PFSK-1 (cell line): ENCODE measurements around the gene MAST4.

ENCODE experiments used
- FOXP2 ChIP-seq: optimal IDR thresholded peaks from 2 replicates; pipeline ENCODE3; 2011; ENCODE audit warnings: borderline replicate concordance, control low read depth, inconsistent platforms; ENCODE audit not compliant: insufficient read depth; ENCODE audit errors: extremely low read length, extremely low read depth
- POLR2AphosphoS5 ChIP-seq: IDR thresholded peaks from 2 replicates; pipeline ENCODE4 v1.6.1; 2012; ENCODE audit warnings: low read depth, mild to moderate bottlenecking, control low read depth, low read length, moderate library complexity
- SIN3A ChIP-seq: IDR thresholded peaks from 2 replicates; pipeline ENCODE4 v1.6.1; 2012; ENCODE audit warnings: mild to moderate bottlenecking, low read length, moderate library complexity, borderline replicate concordance; ENCODE audit not compliant: insufficient read depth
- TAF1 ChIP-seq: IDR thresholded peaks from 2 replicates; pipeline ENCODE4 v1.6.1; 2012; ENCODE audit warnings: low read length, control low read depth, borderline replicate concordance; ENCODE audit not compliant: insufficient read depth
- TF ChIP-seq, protein P1 (sequence below), 2 experiments: IDR thresholded peaks; 2 replicates each; pipeline versions ENCODE4 v1.6.1 to v1.8.0; 2011 to 2012; ENCODE audit warnings: low read depth in 2 of 2, low read length in 2 of 2, control low read depth in 1 of 2, inconsistent platforms in 1 of 2, mild to moderate bottlenecking in 1 of 2, moderate library complexity in 1 of 2; ENCODE audit not compliant: insufficient read depth in 1 of 2

Gene MAST4

DNA sequence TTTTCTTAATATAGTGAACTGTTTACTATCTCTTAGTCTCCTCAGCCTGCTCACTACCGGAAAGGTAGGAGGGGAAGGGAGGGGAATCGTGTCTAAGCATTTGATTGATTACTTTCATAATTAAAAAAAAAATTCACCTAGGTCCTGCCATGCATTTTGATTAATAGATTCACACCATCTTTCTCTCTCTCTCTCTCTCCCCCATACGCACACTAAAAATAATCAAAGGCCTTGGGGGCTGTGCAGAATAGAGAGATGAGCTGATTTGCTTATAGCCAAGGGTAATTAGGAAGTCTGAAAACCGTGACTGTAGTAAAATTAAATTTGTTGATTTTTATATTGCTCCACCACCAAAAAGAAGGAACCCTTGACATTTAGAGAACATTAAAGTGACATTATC lies 550.8 kb downstream of the MAST4 start:
- no peak for TF ChIP-seq SIN3A

DNA sequence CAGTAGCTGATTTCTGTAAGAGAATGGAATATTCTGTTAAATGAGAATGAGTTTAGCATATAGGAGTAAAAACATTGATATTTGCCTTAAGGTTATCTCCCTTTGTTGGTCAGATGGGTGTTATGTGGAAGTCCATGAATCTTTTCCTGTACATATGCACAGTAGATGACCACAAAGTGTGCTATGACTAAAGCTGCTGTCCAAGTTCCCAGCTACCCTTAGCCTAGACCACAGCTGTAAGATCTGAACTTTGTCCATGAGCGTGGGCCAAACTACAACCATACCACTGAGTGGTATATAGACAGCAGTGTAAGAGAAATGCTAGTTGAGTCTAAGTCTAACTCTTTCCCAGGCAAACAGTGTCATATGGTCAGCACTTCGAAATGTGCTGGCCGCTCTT lies 551.6 kb downstream of the MAST4 start:
- TF ChIP-seq TAF1 = no peak
- no peak for TF ChIP-seq POLR2AphosphoS5
- no peak for TF ChIP-seq SIN3A
- no peak for TF ChIP-seq FOXP2
- TF ChIP-seq, protein P1, sequence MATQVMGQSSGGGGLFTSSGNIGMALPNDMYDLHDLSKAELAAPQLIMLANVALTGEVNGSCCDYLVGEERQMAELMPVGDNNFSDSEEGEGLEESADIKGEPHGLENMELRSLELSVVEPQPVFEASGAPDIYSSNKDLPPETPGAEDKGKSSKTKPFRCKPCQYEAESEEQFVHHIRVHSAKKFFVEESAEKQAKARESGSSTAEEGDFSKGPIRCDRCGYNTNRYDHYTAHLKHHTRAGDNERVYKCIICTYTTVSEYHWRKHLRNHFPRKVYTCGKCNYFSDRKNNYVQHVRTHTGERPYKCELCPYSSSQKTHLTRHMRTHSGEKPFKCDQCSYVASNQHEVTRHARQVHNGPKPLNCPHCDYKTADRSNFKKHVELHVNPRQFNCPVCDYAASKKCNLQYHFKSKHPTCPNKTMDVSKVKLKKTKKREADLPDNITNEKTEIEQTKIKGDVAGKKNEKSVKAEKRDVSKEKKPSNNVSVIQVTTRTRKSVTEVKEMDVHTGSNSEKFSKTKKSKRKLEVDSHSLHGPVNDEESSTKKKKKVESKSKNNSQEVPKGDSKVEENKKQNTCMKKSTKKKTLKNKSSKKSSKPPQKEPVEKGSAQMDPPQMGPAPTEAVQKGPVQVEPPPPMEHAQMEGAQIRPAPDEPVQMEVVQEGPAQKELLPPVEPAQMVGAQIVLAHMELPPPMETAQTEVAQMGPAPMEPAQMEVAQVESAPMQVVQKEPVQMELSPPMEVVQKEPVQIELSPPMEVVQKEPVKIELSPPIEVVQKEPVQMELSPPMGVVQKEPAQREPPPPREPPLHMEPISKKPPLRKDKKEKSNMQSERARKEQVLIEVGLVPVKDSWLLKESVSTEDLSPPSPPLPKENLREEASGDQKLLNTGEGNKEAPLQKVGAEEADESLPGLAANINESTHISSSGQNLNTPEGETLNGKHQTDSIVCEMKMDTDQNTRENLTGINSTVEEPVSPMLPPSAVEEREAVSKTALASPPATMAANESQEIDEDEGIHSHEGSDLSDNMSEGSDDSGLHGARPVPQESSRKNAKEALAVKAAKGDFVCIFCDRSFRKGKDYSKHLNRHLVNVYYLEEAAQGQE (IDR thresholded peaks at IDR 0.05; ENCODE audit: insufficient read depth in 1 of 2, low read depth in 2 of 2, low read length in 2 of 2) = no peak

DNA sequence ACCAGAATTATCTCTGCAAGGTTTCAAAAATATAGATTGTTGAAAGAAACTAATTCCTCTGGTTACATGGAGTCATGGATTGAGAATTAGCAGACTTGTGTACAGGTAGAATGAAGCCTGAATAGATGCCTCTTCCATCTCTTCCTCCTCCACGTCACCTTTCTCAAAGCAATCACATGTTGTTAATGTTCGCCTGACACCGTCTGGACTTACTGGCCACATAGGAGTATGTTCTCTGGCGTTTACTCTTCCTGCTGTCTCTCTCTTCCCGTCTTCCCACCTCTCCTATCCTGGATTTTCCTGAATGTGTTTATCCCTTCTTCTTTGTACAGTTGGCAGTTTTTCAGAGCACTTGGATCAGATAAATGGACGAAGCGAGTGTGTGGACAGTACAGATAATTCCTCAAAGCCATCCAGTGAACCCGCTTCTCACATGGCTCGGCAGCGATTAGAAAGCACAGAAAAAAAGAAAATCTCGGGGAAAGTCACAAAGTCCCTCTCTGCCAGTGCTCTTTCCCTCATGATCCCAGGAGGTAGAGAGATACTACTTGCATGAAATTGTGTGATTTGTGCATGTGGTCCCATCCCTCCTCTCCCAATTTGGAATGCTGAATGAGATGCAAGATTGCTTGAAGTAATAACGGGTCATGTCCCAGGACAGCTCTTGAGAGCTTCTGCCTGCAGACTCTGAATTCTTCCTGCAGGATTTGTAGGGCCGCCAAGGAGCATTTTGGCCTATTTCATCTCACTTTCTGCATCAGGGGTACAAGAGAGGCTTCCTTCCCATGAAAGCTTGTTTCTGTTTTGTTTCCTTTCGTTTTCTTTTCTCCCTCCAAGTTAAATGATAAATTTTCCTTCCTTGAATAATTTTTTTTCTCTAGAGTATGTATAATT lies 553.1 kb downstream of the MAST4 start:
- no peak for TF ChIP-seq POLR2AphosphoS5
- TF ChIP-seq, protein P1 (IDR thresholded peaks at IDR 0.05; ENCODE audit: insufficient read depth in 1 of 2, low read depth in 2 of 2, low read length in 2 of 2) = no peak
- TF ChIP-seq TAF1 = no peak

DNA sequence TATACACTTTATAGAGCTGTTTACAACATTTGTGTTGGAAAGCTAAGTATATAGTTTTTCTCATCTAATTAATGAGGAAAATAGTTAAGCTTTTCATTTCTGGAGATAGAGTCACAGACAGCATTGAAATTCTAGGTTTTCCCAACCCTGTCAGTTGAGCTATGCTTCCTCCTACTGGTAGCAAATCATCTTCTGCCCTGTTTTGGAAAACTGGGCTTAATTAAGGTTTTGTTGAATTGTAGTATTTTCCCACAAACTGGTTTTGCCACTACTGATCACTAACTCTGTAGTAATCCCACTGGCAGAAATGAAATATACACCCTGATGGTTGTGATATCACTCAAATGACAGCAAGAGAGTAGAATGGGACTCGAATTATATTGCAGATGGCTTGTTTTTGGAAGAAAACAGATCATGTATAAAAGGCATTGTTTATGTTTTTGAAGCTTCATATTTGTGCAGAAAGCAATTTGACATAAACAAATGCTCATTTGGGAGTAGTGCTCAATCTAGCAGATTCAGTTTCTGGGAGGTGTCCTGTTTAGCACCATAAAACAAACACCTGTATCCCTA lies 553.8 kb downstream of the MAST4 start:
- TF ChIP-seq SIN3A = no peak
- TF ChIP-seq FOXP2 = no peak
- TF ChIP-seq, protein P1 (IDR thresholded peaks at IDR 0.05; ENCODE audit: insufficient read depth in 1 of 2, low read depth in 2 of 2, low read length in 2 of 2) = no peak
- TF ChIP-seq TAF1 = no peak
- no peak for TF ChIP-seq POLR2AphosphoS5

DNA sequence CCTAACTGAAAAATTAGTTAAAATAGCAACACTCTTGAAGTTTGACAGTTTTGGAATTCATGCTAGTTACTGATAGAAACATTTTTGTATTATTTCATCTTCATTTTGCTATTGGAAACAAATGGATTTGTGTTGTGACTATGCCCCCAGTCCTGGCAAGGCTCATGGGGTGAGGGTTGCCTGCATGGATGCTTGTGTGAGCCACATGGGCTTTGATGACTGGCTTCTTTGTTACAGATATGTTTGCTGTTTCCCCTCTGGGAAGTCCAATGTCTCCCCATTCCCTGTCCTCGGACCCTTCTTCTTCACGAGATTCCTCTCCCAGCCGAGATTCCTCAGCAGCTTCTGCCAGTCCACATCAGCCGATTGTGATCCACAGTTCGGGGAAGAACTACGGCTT lies 556.2 kb downstream of the MAST4 start:
- no peak for TF ChIP-seq TAF1
- TF ChIP-seq, protein P1 (IDR thresholded peaks at IDR 0.05; ENCODE audit: insufficient read depth in 1 of 2, low read depth in 2 of 2, low read length in 2 of 2) = no peak
- no peak for TF ChIP-seq POLR2AphosphoS5
- no peak for TF ChIP-seq SIN3A
